HepG2 (cell line): ENCODE data around the gene FGF16. TPM values are rescaled to one million over a fixed set of nuclear protein-coding genes. Genes with fewer than 3 reads are reported as not detected.

Experiments used
- ATAC-seq: fragments of 200-7000 bp; cut with Tn5 transposase; 3 replicates; pipeline ENCODE4 v1.9.1; 2020; ENCODE audit warnings: mild to moderate bottlenecking, moderate library complexity
- BruUV-seq: library from RNA; stranded (reverse); fragments of 400-500 nt; replicated peaks from 2 replicates; lab custom pipeline; 2021; lab: Mats Ljungman, UMichigan
- CTCF ChIA-PET: fragments of 300-600 bp; formaldehyde crosslinking; extraction: SDS; loops from one replicate; lab custom pipeline; 2021; ENCODE audit warnings: low total read pairs, inconsistent platforms, low intra/inter-chr PET ratio; lab: Yijun Ruan, JAX
- POLR2A ChIA-PET: fragments of 350-600 bp; sonication (Branson Sonifier 250); formaldehyde crosslinking; loops from one replicate; lab custom pipeline; 2020; ENCODE audit warnings: antibody characterized with exemption, inconsistent platforms; lab: Yijun Ruan, JAX
- DNase-seq: peaks from one replicate; pipeline ENCODE4 v3.0.0-alpha.2; 2015; ENCODE audit warnings: low spot score
- FAIRE-seq: peaks from 3 replicates; lab custom pipeline; 2011; peaks lifted over from hg19 to GRCh38; lab: Jason Lieb, UNC
- H2AFZ ChIP-seq: one replicate; pipeline ENCODE4 v1.6.1; 2011; ENCODE audit warnings: low read length, inconsistent platforms
- H3K27ac ChIP-seq: fragments of 300-600 bp; 3 replicates; pipeline ENCODE4 v1.8.0; 2011; ENCODE audit warnings: mixed run types, mild to moderate bottlenecking, mixed read lengths, low read length, inconsistent platforms; ENCODE audit not compliant: insufficient read depth; ENCODE audit errors: extremely low read length
- H3K27me3 ChIP-seq, 2 experiments: fragments of 200-600 bp in 1 of 2; 2 replicates in 1 of 2; 3 replicates in 1 of 2; pipeline versions ENCODE4 v1.6.0 to v1.8.0; 2011; ENCODE audit warnings: low read length in 2 of 2, mild to moderate bottlenecking in 2 of 2, moderate library complexity in 2 of 2, inconsistent platforms in 1 of 2; ENCODE audit not compliant: insufficient read depth in 2 of 2, control insufficient read depth in 1 of 2
- H3K36me3 ChIP-seq, 2 experiments: fragments of 200-600 bp in 1 of 2; replicated peaks in 1 of 2; 2 replicates in 1 of 2; 3 replicates in 1 of 2; pipeline versions ENCODE4 v1.5.1 to v1.8.0; 2011; ENCODE audit warnings: low read length in 2 of 2, inconsistent platforms in 1 of 2; ENCODE audit not compliant: insufficient read depth in 2 of 2, control insufficient read depth in 1 of 2
- H3K4me1 ChIP-seq: 2 replicates; pipeline ENCODE4 v1.5.1; 2012; ENCODE audit warnings: low read length, inconsistent platforms; ENCODE audit not compliant: insufficient read depth
- H3K4me2 ChIP-seq: 2 replicates; pipeline ENCODE4 v1.6.0; 2011; ENCODE audit warnings: low read depth, low read length, inconsistent platforms
- H3K4me3 ChIP-seq, 3 experiments: fragments of 200-600 bp in 1 of 3; sonication (generic), shearing (Covaris generic) in 1 of 3; replicated peaks in 1 of 3; 2 replicates each; pipeline ENCODE4 v1.5.1; 2011 to 2016; ENCODE audit warnings: low read length in 3 of 3, inconsistent platforms in 2 of 3, low read depth in 2 of 3, mild to moderate bottlenecking in 2 of 3, control low read depth in 1 of 3, mixed read lengths in 1 of 3; ENCODE audit not compliant: insufficient read depth in 1 of 3
- H3K79me2 ChIP-seq: one replicate; pipeline ENCODE4 v1.6.1; 2011; ENCODE audit warnings: low read length, inconsistent platforms; ENCODE audit not compliant: insufficient read depth
- H3K9ac ChIP-seq: 2 replicates; pipeline ENCODE4 v1.6.0; 2011; ENCODE audit warnings: mild to moderate bottlenecking, low read depth, low read length, inconsistent platforms; ENCODE audit not compliant: insufficient read depth
- H3K9me3 ChIP-seq: 2 replicates; pipeline ENCODE4 v1.5.1; 2012; ENCODE audit warnings: mild to moderate bottlenecking, low read length
- H4K20me1 ChIP-seq: 2 replicates; pipeline ENCODE4 v1.6.0; 2011; ENCODE audit warnings: inconsistent platforms, mild to moderate bottlenecking, low read length, moderate library complexity; ENCODE audit not compliant: insufficient read depth
- ARID2 ChIP-seq: sonication (generic); formaldehyde crosslinking; IDR thresholded peaks from 2 replicates; pipeline ENCODE4 v1.8.1; 2022; ENCODE audit warnings: mild to moderate bottlenecking, missing genetic modification reagents, borderline replicate concordance
- ATF2 ChIP-seq: sonication (generic); formaldehyde crosslinking; IDR thresholded peaks from 2 replicates; pipeline ENCODE4 v1.4.0; 2020; ENCODE audit warnings: missing genetic modification reagents
- FOXP1 ChIP-seq, 2 experiments: fragments of 450-650 bp in 1 of 2; IDR thresholded peaks; 2 replicates each; pipeline ENCODE4 v1.6.1; 2017 to 2018; ENCODE audit warnings: antibody characterized with exemption in 1 of 2
- JDP2 ChIP-seq: sonication (generic); formaldehyde crosslinking; IDR thresholded peaks from 2 replicates; pipeline ENCODE4 v1.8.1; 2022; ENCODE audit warnings: missing genetic modification reagents, borderline replicate concordance
- KDM4B ChIP-seq: sonication (generic); formaldehyde crosslinking; IDR thresholded peaks from 2 replicates; pipeline ENCODE4 v1.4.0; 2020; ENCODE audit warnings: missing genetic modification reagents
- REXO4 ChIP-seq: sonication (generic); formaldehyde crosslinking; IDR thresholded peaks from 2 replicates; pipeline ENCODE4 v1.8.0; 2022; ENCODE audit warnings: missing genetic modification reagents, mild to moderate bottlenecking, borderline replicate concordance
- U2AF1 ChIP-seq: fragments of 200-400 bp; formaldehyde crosslinking; optimal IDR thresholded peaks from 2 replicates; pipeline ENCODE3; 2017; ENCODE audit warnings: mild to moderate bottlenecking, low read depth, low read length
- WIZ ChIP-seq: sonication (generic); formaldehyde crosslinking; IDR thresholded peaks from 2 replicates; pipeline ENCODE4 v1.5.1; 2020; ENCODE audit warnings: mild to moderate bottlenecking, missing genetic modification reagents
- ZNF17 ChIP-seq: sonication (generic); formaldehyde crosslinking; IDR thresholded peaks from 2 replicates; pipeline ENCODE4 v1.5.0; 2020; ENCODE audit warnings: mild to moderate bottlenecking, missing genetic modification reagents
- ZNF451 ChIP-seq: sonication (generic); formaldehyde crosslinking; IDR thresholded peaks from 2 replicates; pipeline ENCODE4 v1.5.0; 2020; ENCODE audit warnings: mild to moderate bottlenecking, missing genetic modification reagents
- ZNF850 ChIP-seq: sonication (generic); formaldehyde crosslinking; conservative IDR thresholded peaks from 2 replicates; pipeline ENCODE4 v1.9.0; 2021; ENCODE audit warnings: mild to moderate bottlenecking, missing genetic modification reagents
- ZSCAN21 ChIP-seq: sonication (generic); formaldehyde crosslinking; IDR thresholded peaks from 2 replicates; pipeline ENCODE4 v1.8.0; 2022; ENCODE audit warnings: mild to moderate bottlenecking, missing genetic modification reagents, moderate library complexity, borderline replicate concordance
- WGBS: methylation state at CpG from one replicate; pipeline ENCODE4 v1.1.6; 2017; ENCODE audit warnings: low lambda C conversion rate; 5-methylcytosine and 5-hydroxymethylcytosine counted together
- in situ Hi-C: cut with HindIII; loops from 2 replicates; pipeline ENCODE4 v1.10.0; 2017; ENCODE audit warnings: low pct_unique_long_range_greater_than_20kb; ENCODE audit not compliant: extremely low pct_ligation_motif_present
- intact Hi-C: fragments of 100-400 bp; cut with micrococcal nuclease; formaldehyde crosslinking; loops from one replicate; pipeline ENCODE4 v1.10.0; 2022; ENCODE audit not compliant: unreplicated experiment
- polyA plus RNA-seq, 8 experiments: library from polyadenylated mRNA; depleted of rRNA in 3 of 8; stranded (reverse) in 7 of 8; unstranded in 1 of 8; fragments of >200 nt; fragmentation: Illumina TruSeq in 4 of 8; extraction: Trizol in 4 of 8; gene quantifications; 2 replicates each; pipeline versions ENCODE4 v1.2.1 to v1.2.3, GENCODE V29; 2011 to 2016; ENCODE audit warnings: low read depth in 4 of 8, missing spikeins in 1 of 8, mixed read lengths in 1 of 8; ENCODE audit not compliant: insufficient read depth in 1 of 8
- total RNA-seq, 5 experiments: library from RNA; depleted of rRNA; stranded (reverse); fragments of >200 nt; fragmentation: Illumina TruSeq; extraction: Trizol; gene quantifications; 2 replicates each; pipeline ENCODE4 v1.2.3, GENCODE V29; 2016; ENCODE audit warnings: low read depth in 1 of 5

Gene FGF16
- total and polyA plus RNA-seq, 2 of the 13 experiments (the other 11 are each of a cell fraction or from before 2014, with no cell fraction given), result not detected

- H2AFZ ChIP-seq, result no peak overlapping the region
- DNase-seq, result no peak
- H3K79me2 ChIP-seq, result no peaks in the 10 kb centered on the region
- no TSS peak for BruUV-seq
- H3K27ac ChIP-seq, result no peak overlapping the region
- no peak overlapping the region for H3K4me2 ChIP-seq
- TF ChIP-seq U2AF1 (no peak), ZNF17 (CRISPR knock-in tag) (no peak), WIZ (no peak), JDP2 (CRISPR knock-in tag) (no peak)
- no peaks in the 10 kb centered on the region for H3K27me3 ChIP-seq
- intact Hi-C loops (no loop called here), in situ Hi-C loops (no loop called here)
- 4% methylated on average over 5 of the region's 5 CpGs for WGBS
- no peaks in the 10 kb centered on the region for H3K36me3 ChIP-seq
- H3K9ac ChIP-seq, result no peak overlapping the region
- H3K9me3 ChIP-seq, result no peaks in the 10 kb centered on the region
- no peaks in the 10 kb centered on the region for H3K4me1 ChIP-seq
- no peak overlapping the region for H3K4me3 ChIP-seq
- no peak for ATAC-seq
- no peaks in the 10 kb centered on the region for H4K20me1 ChIP-seq
- ChIA-PET POLR2A (no interaction called here), CTCF (no interaction called here)
- no peak for FAIRE-seq
Measured at GRCh38 chrX:77484045-77484444, 36.9 kb downstream of the FGF16 start.

- H3K79me2 ChIP-seq, result no peaks in the 10 kb centered on the region
- H3K4me2 ChIP-seq, result no peak overlapping the region
- in situ Hi-C loops (no loop called here), intact Hi-C loops (no loop called here)
- POLR2A ChIA-PET, result no interaction called here
- 50% methylated on average over 2 of the region's 20 CpGs for WGBS
- H3K9me3 ChIP-seq, result no peaks in the 10 kb centered on the region
- no peak overlapping the region for H3K4me3 ChIP-seq
- no peaks in the 10 kb centered on the region for H3K27me3 ChIP-seq
- no peak overlapping the region for H3K9ac ChIP-seq
- no peaks in the 10 kb centered on the region for H4K20me1 ChIP-seq
- DNase-seq, result peak; percentile 7
- no peaks in the 10 kb centered on the region for H3K4me1 ChIP-seq
- H3K27ac ChIP-seq, result no peak overlapping the region
- no peak for FAIRE-seq
- ATAC-seq, result peak; percentile 48
- no TSS peak for BruUV-seq
- CTCF ChIA-PET, result no interaction called here
- no peak overlapping the region for H2AFZ ChIP-seq
- no peaks in the 10 kb centered on the region for H3K36me3 ChIP-seq
- TF ChIP-seq ATF2 (CRISPR knock-in tag), result no peak
- TF ChIP-seq ZSCAN21 (CRISPR knock-in tag), result no peak
- TF ChIP-seq ARID2 (CRISPR knock-in tag), result no peak
- no peak for TF ChIP-seq KDM4B (CRISPR knock-in tag)
- TF ChIP-seq FOXP1 (IDR thresholded peaks at IDR 0.05), result no peak
- TF ChIP-seq FOXP1 (CRISPR knock-in tag; IDR thresholded peaks at IDR 0.05), result no peak
- TF ChIP-seq ZNF850 (CRISPR knock-in tag), result no peak
- TF ChIP-seq ZNF451 (CRISPR knock-in tag), result no peak
- no peak for TF ChIP-seq REXO4 (CRISPR knock-in tag)
Measured at GRCh38 chrX:77493677-77494553, 46.7 kb downstream of the FGF16 start.
